CD1c-positive myeloid dendritic cell (primary cell): ENCODE data around the gene LIMS4.
"Not testable (repeated sequence)": the region's sequence is repeated elsewhere in the genome, so short reads cannot be mapped to it uniquely, and the experiment has no call there.

Source experiments
- DNase-seq: peaks from one replicate; pipeline ENCODE4 v3.0.0-alpha.2; 2016; ENCODE audit errors: extremely low spot score

The LIMS4 gene, protein sequence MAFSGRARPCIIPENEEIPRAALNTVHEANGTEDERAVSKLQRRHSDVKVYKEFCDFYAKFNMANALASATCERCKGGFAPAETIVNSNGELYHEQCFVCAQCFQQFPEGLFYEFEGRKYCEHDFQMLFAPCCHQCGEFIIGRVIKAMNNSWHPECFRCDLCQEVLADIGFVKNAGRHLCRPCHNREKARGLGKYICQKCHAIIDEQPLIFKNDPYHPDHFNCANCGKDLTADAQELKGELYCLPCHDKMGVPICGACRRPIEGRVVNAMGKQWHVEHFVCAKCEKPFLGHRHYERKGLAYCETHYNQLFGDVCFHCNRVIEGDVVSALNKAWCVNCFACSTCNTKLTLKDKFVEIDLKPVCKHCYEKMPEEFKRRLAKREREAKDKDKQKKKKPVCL

DNA sequence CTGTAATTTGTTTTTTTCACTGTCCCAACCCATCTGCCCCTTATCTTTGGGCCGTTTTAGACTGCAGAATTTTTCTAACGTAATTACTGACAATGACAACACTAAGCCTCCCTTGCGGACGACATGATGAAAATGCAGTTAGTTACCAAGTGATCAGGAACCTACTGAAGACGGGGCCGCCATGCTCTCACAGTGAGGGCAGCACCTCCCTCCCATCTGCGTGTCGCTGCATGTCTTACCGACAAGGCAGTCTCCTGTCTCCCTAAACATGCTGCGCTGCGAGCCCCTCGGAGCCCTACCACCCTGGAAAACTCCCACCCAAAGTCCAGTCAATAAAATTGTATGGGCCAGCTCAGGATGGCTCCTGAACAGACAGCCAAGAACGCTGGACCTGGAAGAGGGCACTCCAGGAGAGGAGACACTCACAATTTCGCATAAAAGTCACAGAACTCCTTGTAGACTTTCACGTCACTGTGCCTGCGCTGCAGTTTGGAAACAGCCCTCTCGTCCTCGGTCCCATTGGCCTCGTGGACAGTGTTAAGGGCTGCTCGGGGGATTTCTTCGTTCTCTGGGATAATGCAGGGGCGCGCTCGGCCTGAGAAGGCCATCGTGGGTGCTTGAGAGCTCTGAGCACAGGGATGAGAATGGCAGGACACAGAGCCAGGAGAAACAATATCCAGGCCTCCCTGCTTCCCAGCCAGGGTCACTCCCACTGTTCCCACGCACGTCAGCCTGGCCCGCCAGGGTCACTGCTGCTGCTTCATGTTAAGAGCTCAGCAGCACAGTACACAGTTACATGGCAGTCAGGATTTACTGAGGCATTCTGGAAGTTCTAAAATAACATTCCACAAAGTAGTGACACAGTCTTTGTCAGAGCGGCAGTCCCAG is at the start of gene LIMS4:
TSS of gene LIMS4 (minus strand) at position 646 of the 888 bp plus-strand sequence. CDS start at position 608, 38 bp downstream.
- not testable (repeated sequence) for DNase-seq

GRCh38 chr2:110499755-110500377 is 27.2 kb upstream of the LIMS4 start:
- DNase-seq: not testable (repeated sequence)

DNA sequence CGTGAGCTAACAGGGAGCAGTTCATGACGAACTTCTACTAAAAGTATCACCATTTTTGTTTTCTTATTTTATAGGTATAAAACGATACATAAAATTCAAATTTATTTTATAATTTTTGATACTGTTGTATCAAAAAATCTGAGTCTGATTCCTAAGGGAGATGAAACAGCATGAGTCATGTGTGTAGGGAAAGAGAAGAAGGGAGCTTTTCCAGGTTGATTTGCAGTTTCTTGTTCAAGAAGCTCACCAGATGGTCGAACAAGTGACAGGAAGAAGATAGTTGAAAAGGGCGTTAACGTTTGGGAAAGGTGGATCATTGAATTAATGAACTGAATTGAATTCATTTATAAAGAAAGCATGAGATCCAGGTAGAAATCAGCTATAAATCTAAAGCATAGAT is 23.4 kb upstream of the LIMS4 start:
- DNase-seq: not testable (repeated sequence)

GRCh38 chr2:110494488-110494887 is 21.9 kb upstream of the LIMS4 start:
- DNase-seq: not testable (repeated sequence)

GRCh38 chr2:110488991-110489390 is 16.4 kb upstream of the LIMS4 start:
- DNase-seq: not testable (repeated sequence)

GRCh38 chr2:110482697-110483096 is 10.1 kb upstream of the LIMS4 start:
- DNase-seq: not testable (repeated sequence)

DNA sequence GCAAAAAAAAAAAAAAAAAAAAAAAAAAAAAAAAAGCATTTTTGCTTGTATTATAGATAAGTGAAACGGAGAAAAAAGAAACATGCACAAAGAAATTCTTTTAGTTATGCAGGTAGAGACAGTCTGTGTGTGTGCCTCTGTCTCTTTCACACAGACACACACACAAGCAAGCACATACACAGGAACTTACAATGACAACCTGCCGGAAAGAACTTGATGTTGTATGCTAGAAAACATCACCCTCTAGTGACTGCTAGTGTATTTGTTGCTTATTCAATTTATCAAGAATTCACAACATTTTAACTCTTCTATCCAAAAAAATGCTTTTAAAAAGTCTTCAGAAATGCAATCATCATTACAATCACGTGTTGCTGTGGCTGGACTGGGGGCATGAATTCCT is 8.6 kb upstream of the LIMS4 start:
- not testable (repeated sequence) for DNase-seq

DNA sequence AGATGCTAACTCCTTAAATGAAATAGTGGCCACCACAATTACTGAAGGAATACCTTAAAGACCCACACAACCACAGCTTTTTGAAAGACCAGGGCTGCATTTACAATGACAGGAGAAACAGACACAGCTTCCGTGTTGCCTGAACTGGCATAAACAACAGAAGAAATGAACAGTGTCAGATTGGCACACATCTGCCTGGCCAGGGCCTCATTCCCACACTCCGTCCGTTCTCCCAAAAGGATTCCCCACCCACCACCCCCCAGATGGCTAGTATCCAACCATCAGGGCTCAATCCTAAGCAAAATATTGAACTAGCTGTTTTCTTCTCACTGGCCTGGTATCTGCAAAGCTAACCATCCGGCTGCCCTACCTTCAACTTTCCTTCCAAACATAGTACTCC is 7.5 kb upstream of the LIMS4 start:
- DNase-seq: not testable (repeated sequence)

DNA sequence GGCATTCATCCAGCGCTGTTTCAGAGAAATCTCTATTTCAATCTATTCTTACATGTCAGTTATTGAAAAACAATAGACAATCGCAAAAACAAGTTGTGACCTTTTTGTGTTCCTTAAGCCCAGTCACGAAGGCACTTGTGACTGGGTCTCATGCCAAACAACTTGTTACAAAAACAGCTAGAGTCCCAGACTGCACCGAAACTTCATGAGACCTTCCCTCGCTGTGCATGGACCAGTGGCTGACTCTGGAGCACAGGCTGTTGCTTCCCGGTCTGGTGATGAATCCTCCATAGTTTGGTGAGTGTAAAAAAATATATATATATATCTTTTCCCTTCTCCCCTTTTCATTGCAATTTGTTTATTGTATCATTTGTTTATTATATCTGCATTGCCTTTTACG is 4.8 kb upstream of the LIMS4 start:
- not testable (repeated sequence) for DNase-seq

GRCh38 chr2:110476952-110477351 is 4.3 kb upstream of the LIMS4 start:
- DNase-seq: not testable (repeated sequence)

GRCh38 chr2:110475627-110476359 is 3.2 kb upstream of the LIMS4 start:
- not testable (repeated sequence) for DNase-seq

GRCh38 chr2:110474898-110475297 is 2.3 kb upstream of the LIMS4 start:
- DNase-seq: not testable (repeated sequence)

- DNase-seq: not testable (repeated sequence)
Observed at GRCh38 chr2:110473059-110473358, 393 bp upstream of the LIMS4 start.

- not testable (repeated sequence) for DNase-seq
Observed at GRCh38 chr2:110468921-110469320, 3.7 kb downstream of the LIMS4 start.

- not testable (repeated sequence) for DNase-seq
Observed at GRCh38 chr2:110465312-110465711, 7.3 kb downstream of the LIMS4 start.

DNA sequence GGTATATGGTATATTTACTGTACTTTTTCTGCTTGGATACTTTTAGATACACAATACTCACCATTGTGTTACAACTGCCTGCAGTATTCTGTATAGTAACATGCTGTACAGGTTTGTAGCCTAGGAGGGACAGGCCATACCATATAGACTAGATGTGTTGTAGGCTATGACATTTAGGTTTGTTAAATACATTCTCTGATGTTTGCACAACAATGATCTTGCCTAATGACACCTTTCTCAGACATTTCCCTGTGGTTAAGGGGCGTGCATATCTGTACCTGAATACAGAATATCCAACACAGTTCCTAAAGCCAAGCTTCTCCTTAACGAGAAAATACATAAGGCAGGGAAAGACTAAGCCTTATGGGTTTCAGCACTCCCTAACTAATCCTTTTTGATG is 10.2 kb downstream of the LIMS4 start:
- DNase-seq: not testable (repeated sequence)

- DNase-seq: not testable (repeated sequence)
Observed at GRCh38 chr2:110460318-110460717, 12.3 kb downstream of the LIMS4 start.

DNA sequence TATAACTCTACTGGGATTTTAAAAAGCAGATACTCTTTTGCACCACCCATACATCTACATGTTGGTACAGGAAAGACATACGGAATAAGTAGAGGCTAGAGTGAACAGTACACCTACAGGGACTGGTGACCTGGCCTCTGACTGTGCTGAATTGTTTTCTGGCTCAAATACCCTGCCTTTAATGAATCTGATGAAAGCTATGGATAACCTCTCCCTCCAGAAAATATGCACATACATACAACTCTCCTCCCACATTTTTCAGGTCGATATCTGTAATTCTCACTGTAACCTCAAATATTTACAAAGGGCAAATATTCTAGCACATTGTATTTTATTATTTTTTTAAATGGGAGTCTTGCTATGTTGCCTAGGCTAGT is 15.4 kb downstream of the LIMS4 start:
- DNase-seq: not testable (repeated sequence)

DNA sequence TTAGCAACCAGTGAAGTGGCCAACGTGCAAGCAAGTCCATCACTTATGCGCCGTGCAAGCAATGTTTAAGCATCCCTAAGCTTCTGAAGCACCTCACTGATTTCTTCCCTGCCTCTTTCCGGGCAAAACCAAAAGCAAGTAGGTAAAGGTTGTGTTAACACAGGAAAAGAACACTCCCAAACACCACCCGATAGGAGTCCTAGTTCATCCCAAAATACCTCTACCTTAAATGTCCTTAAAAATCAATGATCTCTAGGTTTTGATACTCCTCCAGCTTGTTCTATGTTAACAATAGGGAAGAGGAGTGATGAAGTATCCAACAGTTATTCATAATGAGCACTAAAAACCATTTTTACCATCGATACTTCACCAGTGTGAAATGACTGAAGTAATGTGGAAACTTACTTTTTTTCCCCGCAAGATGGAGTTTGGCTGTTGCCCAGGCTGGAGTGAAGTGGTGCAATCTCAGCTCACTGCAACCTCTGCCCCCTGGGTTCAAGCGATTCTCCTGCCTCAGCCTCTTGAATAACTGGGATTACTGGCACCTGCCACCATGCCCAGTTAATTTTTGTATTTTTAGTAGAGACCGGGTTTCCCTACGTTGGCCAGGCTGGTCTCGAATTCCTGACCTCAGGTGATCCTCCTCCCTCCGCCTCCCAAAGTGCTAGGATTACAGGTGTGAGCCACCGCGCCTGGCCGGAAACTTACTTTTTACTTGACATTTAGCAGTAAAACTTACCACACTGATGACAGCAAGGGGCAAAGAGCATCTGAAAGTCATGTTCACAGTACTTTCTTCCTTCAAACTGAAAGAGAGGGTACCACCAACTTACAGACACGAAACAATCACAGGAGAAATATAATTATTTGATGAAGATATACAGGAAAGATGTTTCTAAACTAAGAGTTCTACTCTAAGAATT is 16.1 kb downstream of the LIMS4 start:
- DNase-seq: not testable (repeated sequence)

- not testable (repeated sequence) for DNase-seq
Observed at GRCh38 chr2:110455080-110455670, 17.4 kb downstream of the LIMS4 start.
